Activated CD8-positive, alpha-beta memory T cell treated with anti-CD3 and anti-CD28 coated beads, Interleukin-2, amount 10 ng/mL, durations not matched to agents 7 days and 5 days (primary cell): ENCODE measurements around the gene SSMEM1. TPM values are rescaled to one million over a fixed set of nuclear protein-coding genes. Genes with fewer than 3 reads are reported as not detected.
"Not testable (repeated sequence)": the region's sequence is repeated elsewhere in the genome, so short reads cannot be mapped to it uniquely, and the experiment has no call there.

Experiments used
- ATAC-seq: fragments of 150-1000 bp; cut with Tn5 transposase; one replicate; pipeline ENCODE4 v1.10.0; 2021; ENCODE audit warnings: moderate library complexity
- CTCF ChIA-PET: fragments of 350-600 bp; sonication (Branson Sonifier 250); formaldehyde crosslinking; loops from one replicate; lab custom pipeline; 2021; ENCODE audit warnings: antibody characterized with exemption; lab: Charles Lee
- DNase-seq: peaks from one replicate; pipeline ENCODE4 v3.0.0-alpha.2; 2020
- H3K27ac Mint-ChIP-seq: one replicate; pipeline ENCODE4 v1.8.0; 2021; ENCODE audit warnings: mild to moderate bottlenecking, mixed read lengths
- H3K27me3 Mint-ChIP-seq: one replicate; pipeline ENCODE4 v1.8.0; 2021; ENCODE audit warnings: mixed read lengths
- H3K36me3 Mint-ChIP-seq: one replicate; pipeline ENCODE4 v1.8.0; 2021; ENCODE audit warnings: mild to moderate bottlenecking, mixed read lengths
- H3K4me1 Mint-ChIP-seq: one replicate; pipeline ENCODE4 v1.8.0; 2021; ENCODE audit warnings: mixed read lengths
- H3K4me3 Mint-ChIP-seq: one replicate; pipeline ENCODE4 v1.8.0; 2021; ENCODE audit warnings: mild to moderate bottlenecking, moderate library complexity, mixed read lengths
- H3K9me3 Mint-ChIP-seq: one replicate; pipeline ENCODE4 v1.8.0; 2022; ENCODE audit warnings: low read depth, mixed read lengths
- total RNA-seq, 2 experiments: library from RNA; stranded (reverse); gene quantifications; one replicate each; pipeline ENCODE4 v1.2.3, GENCODE V29; 2021

Gene SSMEM1
- not detected for total RNA-seq

DNA sequence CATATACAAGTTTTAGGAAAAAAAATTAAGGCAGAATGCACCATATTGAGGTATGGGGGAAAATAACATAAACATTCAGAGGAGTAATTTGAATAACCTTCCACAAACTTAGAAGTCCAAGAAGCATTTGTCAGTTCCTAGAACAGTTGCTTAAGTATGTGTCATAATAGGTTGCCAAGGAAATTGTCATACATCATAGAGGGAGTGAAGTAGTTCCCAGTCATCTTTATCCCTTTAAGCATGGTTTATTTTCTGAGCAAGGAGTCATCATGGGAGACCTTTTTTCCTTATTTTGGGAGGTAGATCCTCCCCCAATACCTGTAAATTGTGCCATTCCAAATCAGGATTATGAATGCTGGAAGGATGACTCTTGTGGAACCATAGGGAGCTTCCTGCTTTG lies at the start of gene SSMEM1:
SSMEM1 (plus strand) TSS at position 219 of the 400 bp plus-strand sequence; CDS start at position 270, 51 bp downstream.
- DNase-seq (no peak), ATAC-seq (no peak)
- H3K4me3 Mint-ChIP-seq = peak within 1 kb of the TSS; percentile 35
- H3K36me3 Mint-ChIP-seq = peaks cover 10% of the 10 kb centered on the region
- peaks cover 5% of the 10 kb centered on the region for H3K27me3 Mint-ChIP-seq
- H3K9me3 Mint-ChIP-seq = no peaks in the 10 kb centered on the region
- H3K27ac Mint-ChIP-seq = no peak within 1 kb of the TSS
- peaks cover 25% of the 10 kb centered on the region for H3K4me1 Mint-ChIP-seq
- CTCF ChIA-PET = no interaction called here

DNA sequence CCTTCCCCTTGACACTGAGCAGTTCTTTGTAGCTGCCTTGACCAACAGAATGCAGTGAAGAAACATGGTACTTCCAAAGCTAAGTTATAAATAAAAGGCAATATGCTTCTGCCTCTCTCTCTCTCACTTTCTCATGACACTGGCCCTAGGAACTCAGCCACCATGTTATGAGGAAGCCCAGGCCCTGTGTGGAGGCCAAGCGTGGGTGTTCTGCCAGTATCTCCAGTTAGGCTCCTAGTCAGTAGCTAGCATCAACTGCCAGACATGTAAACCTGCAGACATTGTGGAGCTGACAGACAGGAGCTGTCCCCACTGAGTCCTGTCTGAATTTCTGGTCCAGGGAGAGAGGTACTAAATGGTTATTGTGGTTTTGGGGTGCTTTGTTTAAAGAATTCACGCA lies 47.6 kb upstream of the SSMEM1 start:
- no peak overlapping the region for H3K4me3 Mint-ChIP-seq
- no peaks in the 10 kb centered on the region for H3K4me1 Mint-ChIP-seq
- no peak for DNase-seq
- H3K27me3 Mint-ChIP-seq = no peaks in the 10 kb centered on the region
- peaks cover 63% of the 10 kb centered on the region for H3K36me3 Mint-ChIP-seq
- CTCF ChIA-PET = no interaction called here
- H3K9me3 Mint-ChIP-seq = no peaks in the 10 kb centered on the region
- H3K27ac Mint-ChIP-seq = no peak overlapping the region
- ATAC-seq = no peak

DNA sequence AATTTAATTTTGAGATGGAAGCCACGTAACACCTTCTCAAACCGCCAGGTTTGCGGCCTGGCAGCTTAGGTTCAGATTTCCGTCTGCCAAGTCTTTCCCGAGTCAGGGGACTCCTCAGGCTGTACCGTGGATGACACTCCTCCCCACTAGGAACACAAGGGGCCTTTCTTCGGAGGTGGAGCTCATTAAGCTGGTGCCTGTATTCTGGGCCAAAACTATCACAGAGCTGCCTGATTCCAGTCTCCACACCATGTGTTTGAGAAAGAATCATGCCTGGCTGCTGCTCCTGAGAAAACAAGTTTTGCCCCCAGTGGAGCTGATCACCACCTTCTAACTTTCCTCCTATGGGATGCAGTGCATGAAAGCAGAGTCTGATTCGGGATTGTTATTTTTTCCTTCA lies 47.2 kb upstream of the SSMEM1 start:
- DNase-seq (no peak), ATAC-seq (no peak)
- Mint-ChIP-seq H3K27ac (no peak overlapping the region), H3K27me3 (no peaks in the 10 kb centered on the region), H3K36me3 (peaks cover 67% of the 10 kb centered on the region), H3K9me3 (no peaks in the 10 kb centered on the region), H3K4me3 (no peak overlapping the region), H3K4me1 (no peaks in the 10 kb centered on the region)
- CTCF ChIA-PET = no interaction called here

DNA sequence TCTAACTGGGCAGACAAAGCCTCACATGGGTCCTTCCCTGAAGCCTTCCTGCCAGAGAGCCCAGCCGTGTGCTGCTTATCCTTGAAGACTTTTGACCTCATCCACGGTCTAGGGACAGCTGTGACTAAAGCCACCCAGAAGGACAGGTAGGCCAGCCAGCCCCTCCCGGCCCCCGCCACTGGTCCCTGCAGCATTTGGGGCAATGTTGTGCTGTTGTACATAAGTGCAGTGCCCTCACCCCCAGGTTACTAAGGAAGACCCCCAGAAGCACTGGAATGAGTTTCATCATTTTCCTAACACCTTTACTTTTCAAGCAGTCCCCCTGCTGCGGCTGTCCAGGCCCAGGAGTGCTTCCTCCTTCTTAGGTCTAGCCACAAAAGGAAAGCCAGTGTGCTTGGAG lies 45.5 kb upstream of the SSMEM1 start:
- CTCF ChIA-PET = no interaction called here
- H3K27ac Mint-ChIP-seq = no peak overlapping the region
- ATAC-seq (no peak), DNase-seq (no peak)
- H3K36me3 Mint-ChIP-seq = peaks cover 69% of the 10 kb centered on the region
- H3K4me1 Mint-ChIP-seq = no peaks in the 10 kb centered on the region
- H3K27me3 Mint-ChIP-seq = no peaks in the 10 kb centered on the region
- H3K9me3 Mint-ChIP-seq = no peaks in the 10 kb centered on the region
- H3K4me3 Mint-ChIP-seq = no peak overlapping the region

- no peak overlapping the region for H3K4me3 Mint-ChIP-seq
- no peak for ATAC-seq
- H3K27ac Mint-ChIP-seq = no peak overlapping the region
- CTCF ChIA-PET = no interaction called here
- peaks cover 41% of the 10 kb centered on the region for H3K36me3 Mint-ChIP-seq
- no peak for DNase-seq
- no peaks in the 10 kb centered on the region for H3K9me3 Mint-ChIP-seq
- H3K27me3 Mint-ChIP-seq = no peaks in the 10 kb centered on the region
- H3K4me1 Mint-ChIP-seq = no peaks in the 10 kb centered on the region
These were observed 33.3 kb upstream of the SSMEM1 start for GRCh38 chr7:130174237-130174959.

GRCh38 chr7:130178251-130178650 lies 29.4 kb upstream of the SSMEM1 start:
- Mint-ChIP-seq H3K36me3 (peaks cover 54% of the 10 kb centered on the region), H3K27me3 (no peaks in the 10 kb centered on the region), H3K4me3 (no peak overlapping the region), H3K9me3 (no peaks in the 10 kb centered on the region), H3K27ac (no peak overlapping the region), H3K4me1 (peaks cover 19% of the 10 kb centered on the region)
- DNase-seq (no peak), ATAC-seq (no peak)
- CTCF ChIA-PET = interaction anchor here (1.0 kb wide), 1 partner anchor 24 kb away, joined by 3 read pairs; no protein-coding TSS in a partner anchor

DNA sequence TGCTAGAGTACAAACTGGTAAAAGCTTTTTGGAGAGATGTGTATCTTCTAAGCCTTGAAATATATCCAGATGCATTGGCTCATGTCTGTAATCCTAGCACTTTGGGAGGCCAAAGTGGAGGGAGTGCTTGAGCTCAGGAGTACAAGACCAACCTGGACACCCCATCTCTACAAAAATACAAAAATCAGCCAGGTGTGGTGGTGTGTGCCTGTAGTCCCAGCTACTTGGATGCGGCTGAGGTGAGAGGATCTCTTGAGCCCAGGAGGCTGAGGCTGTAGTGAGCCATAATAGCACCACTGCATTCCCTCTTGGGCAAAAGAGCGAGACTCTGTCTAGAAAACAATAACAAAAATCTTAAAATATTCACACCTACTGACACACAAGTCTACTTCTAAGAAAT lies 28.0 kb upstream of the SSMEM1 start:
- H3K4me1 Mint-ChIP-seq = peaks cover 24% of the 10 kb centered on the region
- peaks cover 53% of the 10 kb centered on the region for H3K36me3 Mint-ChIP-seq
- H3K27me3 Mint-ChIP-seq = no peaks in the 10 kb centered on the region
- CTCF ChIA-PET = no interaction called here
- no peaks in the 10 kb centered on the region for H3K9me3 Mint-ChIP-seq
- ATAC-seq = no peak
- no peak for DNase-seq
- no peak overlapping the region for H3K27ac Mint-ChIP-seq
- no peak overlapping the region for H3K4me3 Mint-ChIP-seq

DNA sequence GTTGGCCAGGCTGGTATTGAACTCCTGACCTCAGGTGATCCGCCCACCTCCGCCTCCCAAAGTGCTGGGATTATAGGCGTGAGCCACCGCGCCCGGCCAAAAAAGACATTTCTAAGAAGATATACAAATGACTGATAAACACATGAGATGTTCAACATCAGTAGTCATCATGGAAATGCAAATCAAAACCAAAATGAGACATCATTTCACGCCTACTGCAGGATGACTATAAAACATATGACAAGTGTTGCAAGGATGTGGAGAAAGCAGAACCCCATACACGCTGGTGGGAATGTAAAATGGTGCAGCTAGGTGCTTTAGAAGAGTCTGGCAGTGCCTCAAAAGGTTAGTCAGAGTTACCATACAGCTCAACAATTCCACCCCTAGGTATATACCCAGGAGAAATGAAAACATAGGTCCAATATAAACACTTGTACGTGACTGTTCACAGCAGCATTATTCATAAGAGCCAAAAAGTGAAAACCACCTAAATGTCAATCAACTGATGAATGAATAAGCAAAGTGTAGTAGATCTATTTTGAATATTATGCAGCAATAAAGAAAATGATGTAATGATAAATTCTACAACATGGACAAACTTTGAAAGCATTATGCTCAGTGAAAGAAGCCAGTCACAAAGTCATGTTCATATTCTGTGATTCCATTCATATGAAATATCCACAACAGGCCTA lies 26.9 kb upstream of the SSMEM1 start:
- CTCF ChIA-PET = interaction anchor here (0.9 kb wide), 1 partner anchor 109 kb away, joined by 3 read pairs; no protein-coding TSS in a partner anchor
- Mint-ChIP-seq H3K27me3 (no peaks in the 10 kb centered on the region), H3K4me3 (no peak overlapping the region), H3K9me3 (no peaks in the 10 kb centered on the region), H3K27ac (peak overlapping the region; percentile 86), H3K36me3 (peaks cover 57% of the 10 kb centered on the region), H3K4me1 (peaks cover 27% of the 10 kb centered on the region)
- peak; percentile 74 for ATAC-seq
- peak; percentile 46 for DNase-seq

GRCh38 chr7:130181263-130181605 lies 26.4 kb upstream of the SSMEM1 start:
- H3K36me3 Mint-ChIP-seq = peaks cover 55% of the 10 kb centered on the region
- DNase-seq (no peak), ATAC-seq (no peak)
- CTCF ChIA-PET = interaction anchor here (0.9 to 1.0 kb wide), 2 partner anchors 24 to 109 kb away, joined by 3 to 4 read pairs; partner anchors contain the start of gene TMEM209
- H3K4me1 Mint-ChIP-seq = peaks cover 27% of the 10 kb centered on the region
- no peaks in the 10 kb centered on the region for H3K27me3 Mint-ChIP-seq
- no peak overlapping the region for H3K4me3 Mint-ChIP-seq
- H3K27ac Mint-ChIP-seq = peak overlapping the region; percentile 86
- no peaks in the 10 kb centered on the region for H3K9me3 Mint-ChIP-seq

DNA sequence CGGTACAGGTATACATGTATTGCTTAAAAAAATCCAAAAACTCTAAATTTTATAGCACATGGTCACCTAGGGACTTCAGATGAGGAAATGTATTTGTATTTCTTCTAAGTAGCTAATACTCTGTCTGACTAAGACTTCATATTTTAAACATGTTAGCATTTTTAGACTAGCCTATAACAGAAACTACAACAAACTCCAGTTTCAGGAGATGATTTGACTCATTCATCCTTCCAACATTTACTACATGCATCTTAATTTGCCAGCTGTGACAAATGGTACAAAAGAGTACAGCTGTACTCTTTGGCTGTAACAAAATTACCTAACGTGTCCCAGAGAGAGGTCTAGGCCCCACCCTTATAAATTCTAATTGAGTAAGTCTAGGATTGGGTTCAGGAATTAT lies 24.7 kb upstream of the SSMEM1 start:
- peaks cover 57% of the 10 kb centered on the region for H3K36me3 Mint-ChIP-seq

DNA sequence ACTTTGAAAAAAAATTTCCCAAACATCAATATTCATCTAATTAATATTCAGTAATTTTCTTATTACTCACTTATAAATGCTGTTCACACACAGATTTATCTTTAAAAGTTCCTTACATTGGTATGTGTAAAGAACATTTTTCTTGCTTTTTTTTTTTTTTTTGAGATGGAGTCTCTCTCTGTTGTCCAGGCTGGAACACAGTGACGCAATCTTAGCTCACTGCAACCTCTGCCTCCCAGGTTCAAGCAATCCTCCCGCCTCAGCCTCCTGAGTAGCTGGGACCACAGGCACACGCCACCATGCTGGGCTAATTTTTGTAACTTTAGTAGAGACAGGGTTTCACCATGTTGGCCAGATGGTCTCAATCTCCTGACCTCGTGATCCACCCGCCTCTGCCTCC lies 23.3 kb upstream of the SSMEM1 start:
- not testable (repeated sequence) for H3K9me3 Mint-ChIP-seq, ATAC-seq, H3K27ac Mint-ChIP-seq, H3K27me3 Mint-ChIP-seq, H3K4me3 Mint-ChIP-seq, DNase-seq
- H3K4me1 Mint-ChIP-seq = peaks cover 31% of the 10 kb centered on the region
- CTCF ChIA-PET = interaction anchor here (1.3 kb wide), 1 partner anchor 15 kb away, joined by 3 read pairs; no protein-coding TSS in a partner anchor
- peaks cover 57% of the 10 kb centered on the region for H3K36me3 Mint-ChIP-seq

More for the DNA sequence above, 24.7 kb upstream of the SSMEM1 start:
- CTCF ChIA-PET = interaction anchor here (0.5 to 0.8 kb wide), 2 partner anchors 10 to 718 kb away, joined by 3 read pairs; no protein-coding TSS in a partner anchor
- DNase-seq = no peak
- Mint-ChIP-seq H3K9me3 (no peaks in the 10 kb centered on the region), H3K27ac (peak overlapping the region; percentile 48), H3K27me3 (no peaks in the 10 kb centered on the region), H3K4me1 (peaks cover 28% of the 10 kb centered on the region), H3K4me3 (no peak overlapping the region)
- ATAC-seq = peak; percentile 46

DNA sequence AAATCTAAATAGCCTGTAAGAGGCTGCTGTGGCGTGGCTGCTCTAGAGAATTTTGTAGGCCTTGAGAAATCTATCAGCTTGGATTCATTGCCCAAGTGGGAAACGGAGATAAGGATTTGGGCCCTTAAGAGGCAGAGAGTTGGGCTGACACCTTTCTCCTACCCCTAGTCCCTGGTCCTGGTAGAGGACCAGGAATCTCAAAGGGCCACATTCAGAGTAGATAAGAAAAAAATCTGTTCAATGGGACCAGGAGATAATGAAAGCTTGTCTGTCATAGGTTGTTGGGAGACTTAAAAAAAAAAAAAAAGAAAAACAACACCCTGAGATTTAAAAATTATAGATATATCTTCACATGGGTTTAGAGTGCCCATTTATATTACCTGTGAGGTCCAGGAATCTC lies 20.3 kb upstream of the SSMEM1 start:
- Mint-ChIP-seq H3K4me1 (peaks cover 19% of the 10 kb centered on the region), H3K4me3 (no peak overlapping the region), H3K27me3 (no peaks in the 10 kb centered on the region), H3K9me3 (no peaks in the 10 kb centered on the region), H3K27ac (no peak overlapping the region), H3K36me3 (peaks cover 44% of the 10 kb centered on the region)
- CTCF ChIA-PET = interaction anchor here (0.8 to 1.1 kb wide), 2 partner anchors 11 to 130 kb away, joined by 3 read pairs; no protein-coding TSS in a partner anchor
- DNase-seq = no peak
- ATAC-seq = no peak

DNA sequence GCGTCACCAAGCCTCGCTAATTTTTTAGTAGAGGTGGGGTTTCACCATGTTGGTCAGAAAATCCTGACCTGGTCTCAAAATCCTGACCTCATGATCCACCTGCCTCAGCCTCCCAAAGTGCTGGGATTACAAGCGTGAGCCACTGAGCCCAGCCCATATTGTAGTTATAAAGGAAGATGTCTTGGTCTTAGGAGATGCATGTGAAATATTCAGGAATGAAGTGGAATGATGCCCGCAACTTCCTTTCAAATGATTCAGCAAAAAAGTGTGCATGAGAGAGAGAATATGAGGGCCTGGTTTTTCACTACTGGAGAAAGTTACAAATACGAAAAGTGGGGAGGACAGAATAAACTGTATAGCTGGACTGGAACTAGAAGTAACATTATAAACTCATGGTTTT lies 18.3 kb upstream of the SSMEM1 start:
- DNase-seq (no peak), ATAC-seq (no peak)
- H3K36me3 Mint-ChIP-seq = peaks cover 41% of the 10 kb centered on the region
- H3K27ac Mint-ChIP-seq = no peak overlapping the region
- no peaks in the 10 kb centered on the region for H3K9me3 Mint-ChIP-seq
- H3K4me1 Mint-ChIP-seq = peaks cover 7% of the 10 kb centered on the region
- H3K4me3 Mint-ChIP-seq = no peak overlapping the region
- no peaks in the 10 kb centered on the region for H3K27me3 Mint-ChIP-seq
- CTCF ChIA-PET = no interaction called here

GRCh38 chr7:130191791-130192190 lies 15.9 kb upstream of the SSMEM1 start:
- Mint-ChIP-seq H3K27me3 (no peaks in the 10 kb centered on the region), H3K27ac (no peak overlapping the region), H3K4me3 (no peak overlapping the region), H3K4me1 (peaks cover 3% of the 10 kb centered on the region), H3K9me3 (no peaks in the 10 kb centered on the region), H3K36me3 (peaks cover 44% of the 10 kb centered on the region)
- DNase-seq (no peak), ATAC-seq (no peak)
- CTCF ChIA-PET = no interaction called here
